T-helper 2 cell treated with Interferon-gamma antibody and Interleukin-4, amounts not matched to agents 5 μg/mL and 100 μg/mL, for 36 hours (primary cell): ENCODE measurements around the gene ILF3.
"Not testable (repeated sequence)": the region's sequence is repeated elsewhere in the genome, so short reads cannot be mapped to it uniquely, and the experiment has no call there.

Source experiments
- DNase-seq: peaks from one replicate; pipeline ENCODE4 v3.0.0; 2021; ENCODE audit warnings: low spot score
- H3K27ac Mint-ChIP-seq: one replicate; pipeline ENCODE4 v1.8.0; 2021; ENCODE audit warnings: mild to moderate bottlenecking, mixed read lengths
- H3K27me3 Mint-ChIP-seq: one replicate; pipeline ENCODE4 v1.8.0; 2021; ENCODE audit warnings: low read depth, mixed read lengths
- H3K36me3 Mint-ChIP-seq: one replicate; pipeline ENCODE4 v1.8.0; 2021; ENCODE audit warnings: low read depth, mixed read lengths
- H3K4me1 Mint-ChIP-seq: one replicate; pipeline ENCODE4 v1.8.0; 2021; ENCODE audit warnings: low read depth, mixed read lengths
- H3K4me3 Mint-ChIP-seq: one replicate; pipeline ENCODE4 v1.8.0; 2022; ENCODE audit warnings: mild to moderate bottlenecking, moderate library complexity, mixed read lengths
- H3K9me3 Mint-ChIP-seq: one replicate; pipeline ENCODE4 v1.8.0; 2021; ENCODE audit warnings: mixed read lengths

ILF3 gene

GRCh38 chr19:10651851-10652250 lies 2.3 kb upstream of the ILF3 start:
- Mint-ChIP-seq H3K27ac (no peak overlapping the region), H3K4me1 (peaks cover 23% of the 10 kb centered on the region), H3K4me3 (peak overlapping the region; percentile 61), H3K36me3 (peaks cover 22% of the 10 kb centered on the region), H3K9me3 (no peaks in the 10 kb centered on the region), H3K27me3 (peaks cover 2% of the 10 kb centered on the region)
- no peak for DNase-seq

GRCh38 chr19:10653482-10653731 lies 739 bp upstream of the ILF3 start:
- H3K36me3 Mint-ChIP-seq = peaks cover 28% of the 10 kb centered on the region
- peak overlapping the region; percentile 94 for H3K4me3 Mint-ChIP-seq
- no peaks in the 10 kb centered on the region for H3K9me3 Mint-ChIP-seq
- H3K27me3 Mint-ChIP-seq = peaks cover 2% of the 10 kb centered on the region
- peak overlapping the region; percentile 98 for H3K27ac Mint-ChIP-seq
- DNase-seq = no peak
- peaks cover 27% of the 10 kb centered on the region for H3K4me1 Mint-ChIP-seq

GRCh38 chr19:10654610-10655456 lies 687 bp downstream of the ILF3 start:
- H3K4me3 Mint-ChIP-seq = peak overlapping the region; percentile 94
- H3K27me3 Mint-ChIP-seq = peaks cover 2% of the 10 kb centered on the region
- DNase-seq = no peak
- H3K4me1 Mint-ChIP-seq = peaks cover 29% of the 10 kb centered on the region
- H3K36me3 Mint-ChIP-seq = peaks cover 28% of the 10 kb centered on the region
- H3K27ac Mint-ChIP-seq = peak overlapping the region; percentile 93
- H3K9me3 Mint-ChIP-seq = no peaks in the 10 kb centered on the region

DNA sequence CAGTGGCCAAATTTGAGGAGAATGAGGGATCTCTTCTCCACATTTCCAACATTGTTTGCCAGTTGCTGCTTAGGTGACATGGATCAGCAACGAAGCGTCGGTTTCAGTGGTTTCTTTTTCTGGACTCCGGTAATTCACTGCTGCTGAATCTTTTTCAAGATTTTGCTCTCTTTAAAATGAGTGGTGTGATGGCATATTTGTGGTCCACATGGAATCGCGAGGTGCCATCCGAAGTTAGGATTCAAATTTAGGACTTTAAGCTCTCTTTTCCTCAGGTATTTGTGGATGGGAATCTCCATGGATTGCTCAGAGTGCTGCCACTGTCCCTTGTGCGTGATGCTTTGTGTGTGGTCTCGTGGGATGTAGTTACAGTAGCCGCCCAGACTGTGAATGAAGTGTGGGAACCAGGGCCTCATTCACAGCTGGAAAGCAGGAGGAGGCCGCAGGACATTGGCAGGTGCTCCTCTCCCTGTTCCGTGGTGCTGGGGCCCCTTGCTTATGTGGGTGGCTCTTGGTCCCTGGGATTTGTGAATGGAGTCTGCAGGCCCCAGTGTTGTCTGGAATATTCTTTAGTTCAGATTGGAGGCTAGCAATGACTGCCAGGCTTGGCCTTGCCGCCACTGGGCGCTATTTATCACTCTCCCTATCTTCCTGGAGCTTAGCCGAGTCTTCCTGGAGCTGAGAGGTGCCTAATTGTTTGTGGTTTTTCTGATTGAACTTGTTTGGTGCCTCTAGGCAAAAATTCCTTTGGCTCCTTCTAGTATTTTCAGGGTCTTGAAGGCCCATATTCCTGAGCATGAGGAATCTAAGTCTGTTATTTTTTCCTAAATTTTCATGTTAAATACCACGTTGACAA lies 1.5 kb downstream of the ILF3 start:
- Mint-ChIP-seq H3K4me1 (peaks cover 34% of the 10 kb centered on the region), H3K9me3 (no peaks in the 10 kb centered on the region), H3K4me3 (peak overlapping the region; percentile 90), H3K36me3 (peaks cover 34% of the 10 kb centered on the region), H3K27ac (peak overlapping the region; percentile 93), H3K27me3 (peaks cover 2% of the 10 kb centered on the region)
- DNase-seq = peak; percentile 9

GRCh38 chr19:10660346-10660745 lies 6.2 kb downstream of the ILF3 start:
- no peak for DNase-seq
- no peak overlapping the region for H3K27ac Mint-ChIP-seq
- H3K9me3 Mint-ChIP-seq = no peaks in the 10 kb centered on the region
- no peak overlapping the region for H3K4me3 Mint-ChIP-seq
- peaks cover 40% of the 10 kb centered on the region for H3K4me1 Mint-ChIP-seq
- peaks cover 34% of the 10 kb centered on the region for H3K36me3 Mint-ChIP-seq
- no peaks in the 10 kb centered on the region for H3K27me3 Mint-ChIP-seq

DNA sequence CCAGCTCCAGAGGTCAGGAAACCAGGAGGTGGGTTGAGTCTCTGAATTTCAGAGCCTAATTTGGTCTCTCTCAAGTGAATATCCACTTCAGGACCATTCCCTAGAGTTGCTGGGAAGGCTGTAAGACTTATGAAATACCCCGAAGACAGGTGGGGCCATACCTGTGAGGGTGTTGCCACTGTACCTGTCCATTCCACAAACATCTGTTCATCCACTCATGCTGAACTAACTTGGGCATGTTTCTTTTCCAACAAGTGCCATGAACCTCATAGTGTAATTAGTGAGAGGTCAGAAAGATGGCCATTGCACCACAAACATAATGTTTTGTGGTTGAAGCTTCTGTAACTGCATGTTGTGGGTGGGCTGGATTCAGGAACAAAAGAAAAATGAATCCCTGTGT lies 7.8 kb downstream of the ILF3 start:
- Mint-ChIP-seq H3K27ac (no peak overlapping the region), H3K9me3 (no peaks in the 10 kb centered on the region), H3K36me3 (peaks cover 19% of the 10 kb centered on the region), H3K4me1 (peaks cover 25% of the 10 kb centered on the region), H3K4me3 (no peak overlapping the region), H3K27me3 (no peaks in the 10 kb centered on the region)
- no peak for DNase-seq

- peaks cover 16% of the 10 kb centered on the region for H3K36me3 Mint-ChIP-seq
- H3K4me3 Mint-ChIP-seq = no peak overlapping the region
- H3K9me3 Mint-ChIP-seq = no peaks in the 10 kb centered on the region
- no peaks in the 10 kb centered on the region for H3K27me3 Mint-ChIP-seq
- no peak for DNase-seq
- H3K27ac Mint-ChIP-seq = peak overlapping the region; percentile 53
- H3K4me1 Mint-ChIP-seq = peaks cover 23% of the 10 kb centered on the region
Measured at GRCh38 chr19:10662384-10663251, 8.5 kb downstream of the ILF3 start.

- not testable (repeated sequence) for H3K27ac Mint-ChIP-seq, H3K4me3 Mint-ChIP-seq, DNase-seq, H3K27me3 Mint-ChIP-seq, H3K9me3 Mint-ChIP-seq
- Mint-ChIP-seq H3K4me1 (peaks cover 26% of the 10 kb centered on the region), H3K36me3 (peaks cover 15% of the 10 kb centered on the region)
Measured at GRCh38 chr19:10663252-10663563, 9.1 kb downstream of the ILF3 start.

DNA sequence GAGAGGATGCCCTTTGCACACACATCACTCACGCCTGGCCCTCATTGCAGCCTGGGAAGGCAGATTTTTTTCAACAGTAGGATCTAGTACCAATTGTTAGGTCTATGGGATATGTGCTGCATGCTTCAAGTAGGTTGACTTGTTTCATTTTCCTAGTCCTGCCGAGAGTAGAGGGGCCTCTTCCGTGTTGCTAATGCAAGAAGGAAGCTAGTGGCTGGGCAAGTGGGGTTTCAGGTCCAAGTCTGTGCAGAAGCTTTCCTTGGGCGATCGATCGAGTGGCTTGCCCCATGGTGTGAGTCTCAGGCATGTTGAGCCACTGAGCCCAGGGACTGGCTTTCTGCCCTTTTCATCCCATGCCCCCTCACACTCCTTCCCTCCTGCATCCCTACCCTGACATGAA lies 13.7 kb downstream of the ILF3 start:
- Mint-ChIP-seq H3K9me3 (no peaks in the 10 kb centered on the region), H3K4me3 (no peak overlapping the region), H3K4me1 (peaks cover 14% of the 10 kb centered on the region), H3K27ac (no peak overlapping the region), H3K36me3 (peaks cover 22% of the 10 kb centered on the region), H3K27me3 (no peaks in the 10 kb centered on the region)
- DNase-seq = no peak

DNA sequence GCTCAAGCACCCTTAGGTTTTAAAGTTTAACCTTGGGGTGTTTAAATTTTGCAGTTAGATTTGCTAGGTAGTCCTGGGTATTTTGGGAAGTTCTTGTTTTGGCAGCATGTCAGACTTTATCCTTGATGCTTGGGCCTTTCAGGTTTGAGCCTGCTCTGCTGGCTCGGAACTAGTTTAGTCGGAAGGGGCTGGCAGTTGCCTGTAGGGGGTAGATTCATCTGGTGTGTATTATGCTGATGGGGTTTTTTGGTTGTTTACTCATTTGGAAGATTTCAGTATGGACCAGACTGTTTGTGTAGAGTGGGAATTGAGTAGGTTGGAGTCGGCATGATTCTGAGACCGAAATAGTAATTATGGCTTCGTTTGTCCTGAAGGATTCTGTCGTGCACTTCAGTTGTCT lies 15.1 kb downstream of the ILF3 start:
- H3K4me1 Mint-ChIP-seq = peaks cover 10% of the 10 kb centered on the region
- DNase-seq = no peak
- H3K9me3 Mint-ChIP-seq = no peaks in the 10 kb centered on the region
- H3K4me3 Mint-ChIP-seq = no peak overlapping the region
- H3K27ac Mint-ChIP-seq = no peak overlapping the region
- peaks cover 29% of the 10 kb centered on the region for H3K36me3 Mint-ChIP-seq
- H3K27me3 Mint-ChIP-seq = no peaks in the 10 kb centered on the region

DNA sequence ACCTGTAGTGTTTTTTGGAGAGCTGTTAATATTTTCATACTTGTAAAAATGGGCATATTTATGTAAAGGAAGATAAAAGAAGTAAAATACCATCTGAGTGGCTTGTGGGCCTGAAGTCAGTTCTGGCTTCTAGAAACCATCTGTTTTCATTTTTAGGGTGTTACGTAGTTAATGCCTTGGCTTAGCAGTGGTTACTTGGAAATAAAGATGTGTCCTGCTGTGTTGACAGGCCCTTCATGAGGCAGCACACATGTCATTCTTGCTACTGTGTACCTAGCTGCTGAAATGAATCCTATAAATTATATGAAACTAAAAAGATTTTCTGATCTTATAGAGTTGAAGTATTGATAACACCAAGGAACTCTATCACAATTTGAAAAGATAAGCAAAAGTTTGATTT lies 16.0 kb downstream of the ILF3 start:
- Mint-ChIP-seq H3K9me3 (no peaks in the 10 kb centered on the region), H3K36me3 (peaks cover 35% of the 10 kb centered on the region), H3K27me3 (no peaks in the 10 kb centered on the region), H3K4me3 (no peak overlapping the region), H3K27ac (no peak overlapping the region), H3K4me1 (peaks cover 10% of the 10 kb centered on the region)
- DNase-seq = no peak

DNA sequence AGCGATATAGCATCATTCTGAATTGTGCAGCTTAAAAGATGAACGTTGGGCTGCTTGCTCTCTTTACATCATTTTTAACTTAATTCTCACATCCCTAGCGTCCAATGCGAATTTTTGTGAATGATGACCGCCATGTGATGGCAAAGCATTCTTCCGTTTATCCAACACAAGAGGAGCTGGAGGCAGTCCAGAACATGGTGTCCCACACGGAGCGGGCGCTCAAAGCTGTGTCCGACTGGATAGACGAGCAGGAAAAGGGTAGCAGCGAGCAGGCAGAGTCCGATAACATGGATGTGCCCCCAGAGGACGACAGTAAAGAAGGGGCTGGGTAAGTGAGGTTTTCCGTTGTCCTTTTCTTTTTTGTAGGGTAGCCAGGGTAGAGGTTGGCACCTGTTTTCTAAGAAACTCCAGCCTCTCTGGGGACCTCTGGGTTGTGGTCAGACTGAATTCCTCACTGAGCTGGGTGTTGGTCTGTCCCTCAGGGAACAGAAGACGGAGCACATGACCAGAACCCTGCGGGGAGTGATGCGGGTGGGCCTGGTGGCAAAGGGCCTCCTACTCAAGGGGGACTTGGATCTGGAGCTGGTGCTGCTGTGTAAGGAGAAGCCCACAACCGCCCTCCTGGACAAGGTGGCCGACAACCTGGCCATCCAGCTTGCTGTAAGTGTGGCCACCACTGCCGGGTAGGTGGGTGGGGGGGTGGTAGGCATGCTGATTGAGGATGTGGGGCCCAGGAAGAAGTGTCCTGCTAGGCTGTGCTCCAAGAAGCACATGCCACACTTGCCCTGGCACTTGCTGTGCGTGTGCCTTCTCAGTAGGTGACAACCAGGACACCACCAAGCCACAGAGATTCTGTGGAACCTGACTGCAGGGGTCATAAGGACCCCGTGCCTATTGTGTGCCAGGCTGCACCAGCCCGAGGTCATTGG lies 17.0 kb downstream of the ILF3 start:
- no peak overlapping the region for H3K4me3 Mint-ChIP-seq
- peaks cover 10% of the 10 kb centered on the region for H3K4me1 Mint-ChIP-seq
- no peaks in the 10 kb centered on the region for H3K9me3 Mint-ChIP-seq
- H3K27me3 Mint-ChIP-seq = no peaks in the 10 kb centered on the region
- DNase-seq = no peak
- peaks cover 40% of the 10 kb centered on the region for H3K36me3 Mint-ChIP-seq
- no peak overlapping the region for H3K27ac Mint-ChIP-seq

GRCh38 chr19:10671922-10672321 lies 17.8 kb downstream of the ILF3 start:
- not testable (repeated sequence) for DNase-seq, H3K4me3 Mint-ChIP-seq, H3K4me1 Mint-ChIP-seq, H3K27ac Mint-ChIP-seq, H3K27me3 Mint-ChIP-seq, H3K9me3 Mint-ChIP-seq
- peaks cover 43% of the 10 kb centered on the region for H3K36me3 Mint-ChIP-seq
